SK-N-SH treated with all-trans-retinoic acid at 6 μM for 48 hours (cell line): ENCODE results near the gene LMTK2.

Experiments
- ARNTL ChIP-seq: fragments of 450-650 bp; formaldehyde crosslinking; IDR thresholded peaks from 2 replicates; pipeline ENCODE4 v1.5.0; 2020; ENCODE audit warnings: low read depth, mild to moderate bottlenecking, moderate library complexity, borderline replicate concordance
- CSRNP3 ChIP-seq: fragments of 250-450 bp; sonication (Bioruptor Pico); IDR thresholded peaks from 2 replicates; pipeline ENCODE4 v1.5.1; 2021; ENCODE audit warnings: mild to moderate bottlenecking, moderate library complexity
- ESRRG ChIP-seq: fragments of 250-450 bp; sonication (Bioruptor Pico); IDR thresholded peaks from 2 replicates; pipeline ENCODE4 v1.6.1; 2021; ENCODE audit warnings: mild to moderate bottlenecking
- ISL1 ChIP-seq: fragments of 250-450 bp; sonication (Bioruptor Pico); IDR thresholded peaks from 2 replicates; pipeline ENCODE4 v2.1.2; 2022; ENCODE audit warnings: mild to moderate bottlenecking, moderate library complexity
- PATZ1 ChIP-seq: fragments of 250-450 bp; sonication (Bioruptor Pico); IDR thresholded peaks from 2 replicates; pipeline ENCODE4 v1.8.0; 2020; ENCODE audit warnings: mild to moderate bottlenecking, moderate library complexity, borderline replicate concordance

DNA sequence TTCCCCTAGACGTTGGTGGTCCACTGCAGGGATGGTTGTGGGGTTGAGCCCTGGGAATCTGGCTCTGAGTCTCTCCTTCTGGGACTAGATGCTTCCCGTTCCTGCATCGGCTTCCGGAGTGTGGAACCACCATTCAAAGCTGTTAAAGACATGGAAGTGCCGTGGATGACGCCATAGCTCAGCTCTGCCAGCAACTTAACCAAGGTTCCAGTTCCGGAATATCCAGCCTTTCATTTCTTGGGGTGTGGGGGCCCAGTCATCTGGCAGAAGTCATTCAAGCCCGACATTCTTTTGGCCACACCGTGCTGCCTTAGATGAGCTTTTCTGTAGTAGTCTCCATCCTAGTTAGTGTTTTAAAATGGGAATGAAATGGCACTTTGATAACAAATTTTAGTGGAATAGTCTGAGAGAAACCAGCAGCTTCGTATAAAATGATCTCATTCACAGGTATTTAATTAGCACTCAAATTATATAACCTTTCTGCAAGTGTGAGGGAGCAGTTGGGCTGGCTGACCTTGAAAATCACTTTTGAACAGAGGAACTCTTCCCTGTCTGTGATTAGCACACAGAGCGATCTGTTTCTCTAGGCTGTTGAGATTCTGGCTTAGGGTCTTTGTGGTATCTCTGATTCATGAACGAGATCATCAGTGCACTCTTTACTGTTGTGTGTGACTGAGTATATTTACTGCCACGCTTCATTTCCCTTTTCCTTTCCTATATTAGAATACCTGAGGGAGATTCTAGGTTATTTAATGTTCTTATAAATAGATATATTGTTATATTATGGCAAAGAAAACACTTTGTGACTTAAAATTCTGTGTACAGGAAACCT, 19.9 kb downstream of the LMTK2 start:
- no peak for TF ChIP-seq PATZ1 (CRISPR knock-in tag)
- no peak for TF ChIP-seq ARNTL
- TF ChIP-seq ISL1 (CRISPR knock-in tag), result no peak
- TF ChIP-seq CSRNP3 (CRISPR knock-in tag), result no peak
- TF ChIP-seq ESRRG, result no peak
